HepG2 (cell line): ENCODE measurements around the gene SIRT5. TPM values are rescaled to one million over a fixed set of nuclear protein-coding genes. Genes with fewer than 3 reads are reported as not detected.

Experiments used
- AHR ChIP-seq: IDR thresholded peaks from 2 replicates; pipeline ENCODE4 v1.6.1; 2018; ENCODE audit warnings: missing genetic modification reagents, missing compliant biosample characterization
- NFKB2 ChIP-seq: sonication (generic); formaldehyde crosslinking; IDR thresholded peaks from 2 replicates; pipeline ENCODE4 v1.4.0; 2020; ENCODE audit warnings: missing genetic modification reagents, borderline replicate concordance
- NR2C2 ChIP-seq: sonication (generic); formaldehyde crosslinking; IDR thresholded peaks from 2 replicates; pipeline ENCODE4 v1.4.0; 2020; ENCODE audit warnings: missing genetic modification reagents, mild to moderate bottlenecking, moderate library complexity, borderline replicate concordance
- PCBP1 ChIP-seq: fragments of 200-400 bp; formaldehyde crosslinking; IDR thresholded peaks from 2 replicates; pipeline ENCODE4 v1.6.1; 2017; ENCODE audit warnings: mild to moderate bottlenecking, low read depth, low read length, borderline replicate concordance
- PHF8 ChIP-seq: sonication (generic); formaldehyde crosslinking; IDR thresholded peaks from 2 replicates; pipeline ENCODE4 v1.5.0; 2020; ENCODE audit warnings: missing genetic modification reagents
- SATB2 ChIP-seq: sonication (generic); formaldehyde crosslinking; IDR thresholded peaks from 2 replicates; pipeline ENCODE4 v1.5.0; 2020; ENCODE audit warnings: missing genetic modification reagents
- SP1 ChIP-seq, 2 experiments: fragments of 450-650 bp in 1 of 2; sonication (generic) in 1 of 2; formaldehyde crosslinking in 1 of 2; IDR thresholded peaks; 2 replicates each; pipeline versions ENCODE4 v1.4.0 to v1.6.1; 2016 to 2020; ENCODE audit warnings: missing genetic modification reagents in 1 of 2
- SRSF9 ChIP-seq: fragments of 200-400 bp; formaldehyde crosslinking; IDR thresholded peaks from 2 replicates; pipeline ENCODE4 v1.6.1; 2018; ENCODE audit warnings: borderline replicate concordance, mild to moderate bottlenecking, low read depth, low read length; ENCODE audit not compliant: insufficient read depth, poor library complexity, severe bottlenecking
- ZBTB8A ChIP-seq: sonication (generic); formaldehyde crosslinking; IDR thresholded peaks from 2 replicates; pipeline ENCODE4 v1.4.0; 2020; ENCODE audit warnings: mild to moderate bottlenecking, low read depth, missing genetic modification reagents, borderline replicate concordance
- ZFP1 ChIP-seq: IDR thresholded peaks from 2 replicates; pipeline ENCODE4 v1.6.1; 2016
- ZFP36 ChIP-seq: fragments of 150-350 bp; IDR thresholded peaks from 2 replicates; pipeline ENCODE4 v1.6.1; 2018; ENCODE audit warnings: borderline replicate concordance, low read length, low read depth; ENCODE audit not compliant: partially characterized antibody
- ZNF143 ChIP-seq: sonication (generic); formaldehyde crosslinking; IDR thresholded peaks from 2 replicates; pipeline ENCODE4 v1.4.0; 2020; ENCODE audit warnings: missing genetic modification reagents
- ZNF451 ChIP-seq: sonication (generic); formaldehyde crosslinking; IDR thresholded peaks from 2 replicates; pipeline ENCODE4 v1.5.0; 2020; ENCODE audit warnings: mild to moderate bottlenecking, missing genetic modification reagents
- polyA plus RNA-seq, 8 experiments: library from polyadenylated mRNA; depleted of rRNA in 3 of 8; stranded (reverse) in 7 of 8; unstranded in 1 of 8; fragments of >200 nt; fragmentation: Illumina TruSeq in 4 of 8; extraction: Trizol in 4 of 8; gene quantifications; 2 replicates each; pipeline versions ENCODE4 v1.2.1 to v1.2.3, GENCODE V29; 2011 to 2016; ENCODE audit warnings: low read depth in 4 of 8, missing spikeins in 1 of 8, mixed read lengths in 1 of 8; ENCODE audit not compliant: insufficient read depth in 1 of 8
- total RNA-seq, 5 experiments: library from RNA; depleted of rRNA; stranded (reverse); fragments of >200 nt; fragmentation: Illumina TruSeq; extraction: Trizol; gene quantifications; 2 replicates each; pipeline ENCODE4 v1.2.3, GENCODE V29; 2016; ENCODE audit warnings: low read depth in 1 of 5
- TF ChIP-seq, protein P1 (sequence below): sonication (generic); formaldehyde crosslinking; IDR thresholded peaks from 2 replicates; pipeline ENCODE4 v1.5.0; 2020; ENCODE audit warnings: missing genetic modification reagents, mild to moderate bottlenecking, borderline replicate concordance
- TF ChIP-seq, protein P2 (sequence below): sonication (generic); formaldehyde crosslinking; conservative IDR thresholded peaks from 2 replicates; pipeline ENCODE4 v1.8.0; 2022; ENCODE audit warnings: mild to moderate bottlenecking, moderate library complexity, missing genetic modification reagents
- TF ChIP-seq, protein P3 (sequence below): sonication (generic); formaldehyde crosslinking; IDR thresholded peaks from 2 replicates; pipeline ENCODE4 v1.8.0; 2022; ENCODE audit warnings: mild to moderate bottlenecking, missing genetic modification reagents
- TF ChIP-seq, protein P4 (sequence below): sonication (generic); formaldehyde crosslinking; IDR thresholded peaks from 2 replicates; pipeline ENCODE4 v1.4.0; 2020; ENCODE audit warnings: missing genetic modification reagents, borderline replicate concordance
- TF ChIP-seq, protein P5 (sequence below): IDR thresholded peaks from 2 replicates; pipeline ENCODE4 v1.6.1; 2016; ENCODE audit warnings: control low read depth

The SIRT5 gene
- total and polyA plus RNA-seq, 2 of the 13 experiments (the other 11 are each of a cell fraction or from before 2014, with no cell fraction given): 14.1 to 16.6 TPM

DNA sequence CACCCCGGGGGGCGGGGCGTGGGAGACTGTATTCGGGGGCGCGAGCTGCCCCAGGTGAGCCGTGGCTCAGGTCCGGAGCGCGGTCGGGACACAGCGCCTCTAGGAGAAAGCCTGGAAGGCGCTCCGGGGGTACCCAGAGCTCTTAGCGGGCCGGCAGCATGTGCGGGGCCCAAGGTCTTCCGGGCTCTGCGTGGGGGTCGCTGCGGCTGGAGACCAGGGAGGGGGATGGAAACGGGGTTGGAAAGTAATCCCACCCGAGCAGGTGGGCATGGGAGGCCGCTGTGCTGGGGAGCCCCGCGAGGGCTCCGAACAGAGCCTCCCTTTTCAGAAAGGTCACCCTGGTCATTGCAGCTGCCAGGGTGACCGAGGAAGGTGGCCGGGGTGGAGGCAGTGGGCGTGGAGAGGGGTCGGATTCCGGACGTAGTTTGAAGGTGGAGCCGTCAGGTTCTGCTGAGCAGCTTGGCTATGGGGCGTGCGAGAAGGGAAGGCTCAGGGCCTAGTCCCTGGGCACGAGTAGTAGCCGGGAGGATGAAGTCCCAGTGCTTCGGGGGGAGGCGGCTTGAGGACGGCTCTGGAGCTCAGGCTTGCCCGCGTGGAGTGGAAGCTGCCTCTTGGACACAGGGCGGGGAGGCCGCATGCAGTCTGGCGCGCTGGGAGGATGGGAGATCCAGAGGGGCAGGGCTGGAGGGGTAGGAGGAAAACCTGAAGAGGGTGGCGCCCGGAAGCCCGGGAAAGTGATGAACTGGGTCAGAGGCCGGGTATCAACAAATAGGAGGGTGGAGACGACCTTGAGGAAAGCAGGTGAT is at the start of gene SIRT5 (continued):
- peak; percentile 79; the same call in 1 of the 2 replicates for TF ChIP-seq NFKB2 (CRISPR knock-in tag)
- no peak for TF ChIP-seq SRSF9
- TF ChIP-seq ZNF451 (CRISPR knock-in tag): peak; percentile 97
- TF ChIP-seq, protein P1, sequence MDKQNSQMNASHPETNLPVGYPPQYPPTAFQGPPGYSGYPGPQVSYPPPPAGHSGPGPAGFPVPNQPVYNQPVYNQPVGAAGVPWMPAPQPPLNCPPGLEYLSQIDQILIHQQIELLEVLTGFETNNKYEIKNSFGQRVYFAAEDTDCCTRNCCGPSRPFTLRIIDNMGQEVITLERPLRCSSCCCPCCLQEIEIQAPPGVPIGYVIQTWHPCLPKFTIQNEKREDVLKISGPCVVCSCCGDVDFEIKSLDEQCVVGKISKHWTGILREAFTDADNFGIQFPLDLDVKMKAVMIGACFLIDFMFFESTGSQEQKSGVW: no peak
- TF ChIP-seq NR2C2 (CRISPR knock-in tag): peak; percentile 61
- TF ChIP-seq AHR: no peak; the same call in 1 of the 2 replicates
- peak; percentile 43; the same call in 1 of the 2 replicates for TF ChIP-seq SATB2 (CRISPR knock-in tag)
- no peak for TF ChIP-seq SP1 (IDR thresholded peaks at IDR 0.05)
- peak; percentile 48 for TF ChIP-seq SP1 (CRISPR knock-in tag; IDR thresholded peaks at IDR 0.05)
- TF ChIP-seq, protein P2, sequence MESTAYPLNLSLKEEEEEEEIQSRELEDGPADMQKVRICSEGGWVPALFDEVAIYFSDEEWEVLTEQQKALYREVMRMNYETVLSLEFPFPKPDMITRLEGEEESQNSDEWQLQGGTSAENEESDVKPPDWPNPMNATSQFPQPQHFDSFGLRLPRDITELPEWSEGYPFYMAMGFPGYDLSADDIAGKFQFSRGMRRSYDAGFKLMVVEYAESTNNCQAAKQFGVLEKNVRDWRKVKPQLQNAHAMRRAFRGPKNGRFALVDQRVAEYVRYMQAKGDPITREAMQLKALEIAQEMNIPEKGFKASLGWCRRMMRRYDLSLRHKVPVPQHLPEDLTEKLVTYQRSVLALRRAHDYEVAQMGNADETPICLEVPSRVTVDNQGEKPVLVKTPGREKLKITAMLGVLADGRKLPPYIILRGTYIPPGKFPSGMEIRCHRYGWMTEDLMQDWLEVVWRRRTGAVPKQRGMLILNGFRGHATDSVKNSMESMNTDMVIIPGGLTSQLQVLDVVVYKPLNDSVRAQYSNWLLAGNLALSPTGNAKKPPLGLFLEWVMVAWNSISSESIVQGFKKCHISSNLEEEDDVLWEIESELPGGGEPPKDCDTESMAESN (CRISPR knock-in tag): no peak; the same call in 1 of the 2 replicates
- TF ChIP-seq PCBP1: no peak
- TF ChIP-seq PHF8 (CRISPR knock-in tag): peak; percentile 93
- TF ChIP-seq, protein P3, sequence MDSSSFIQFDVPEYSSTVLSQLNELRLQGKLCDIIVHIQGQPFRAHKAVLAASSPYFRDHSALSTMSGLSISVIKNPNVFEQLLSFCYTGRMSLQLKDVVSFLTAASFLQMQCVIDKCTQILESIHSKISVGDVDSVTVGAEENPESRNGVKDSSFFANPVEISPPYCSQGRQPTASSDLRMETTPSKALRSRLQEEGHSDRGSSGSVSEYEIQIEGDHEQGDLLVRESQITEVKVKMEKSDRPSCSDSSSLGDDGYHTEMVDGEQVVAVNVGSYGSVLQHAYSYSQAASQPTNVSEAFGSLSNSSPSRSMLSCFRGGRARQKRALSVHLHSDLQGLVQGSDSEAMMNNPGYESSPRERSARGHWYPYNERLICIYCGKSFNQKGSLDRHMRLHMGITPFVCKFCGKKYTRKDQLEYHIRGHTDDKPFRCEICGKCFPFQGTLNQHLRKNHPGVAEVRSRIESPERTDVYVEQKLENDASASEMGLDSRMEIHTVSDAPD (CRISPR knock-in tag): peak; percentile 65; the same call in 1 of the 2 replicates
- peak; percentile 25; the same call in 1 of the 2 replicates for TF ChIP-seq ZNF143
- TF ChIP-seq, protein P4, sequence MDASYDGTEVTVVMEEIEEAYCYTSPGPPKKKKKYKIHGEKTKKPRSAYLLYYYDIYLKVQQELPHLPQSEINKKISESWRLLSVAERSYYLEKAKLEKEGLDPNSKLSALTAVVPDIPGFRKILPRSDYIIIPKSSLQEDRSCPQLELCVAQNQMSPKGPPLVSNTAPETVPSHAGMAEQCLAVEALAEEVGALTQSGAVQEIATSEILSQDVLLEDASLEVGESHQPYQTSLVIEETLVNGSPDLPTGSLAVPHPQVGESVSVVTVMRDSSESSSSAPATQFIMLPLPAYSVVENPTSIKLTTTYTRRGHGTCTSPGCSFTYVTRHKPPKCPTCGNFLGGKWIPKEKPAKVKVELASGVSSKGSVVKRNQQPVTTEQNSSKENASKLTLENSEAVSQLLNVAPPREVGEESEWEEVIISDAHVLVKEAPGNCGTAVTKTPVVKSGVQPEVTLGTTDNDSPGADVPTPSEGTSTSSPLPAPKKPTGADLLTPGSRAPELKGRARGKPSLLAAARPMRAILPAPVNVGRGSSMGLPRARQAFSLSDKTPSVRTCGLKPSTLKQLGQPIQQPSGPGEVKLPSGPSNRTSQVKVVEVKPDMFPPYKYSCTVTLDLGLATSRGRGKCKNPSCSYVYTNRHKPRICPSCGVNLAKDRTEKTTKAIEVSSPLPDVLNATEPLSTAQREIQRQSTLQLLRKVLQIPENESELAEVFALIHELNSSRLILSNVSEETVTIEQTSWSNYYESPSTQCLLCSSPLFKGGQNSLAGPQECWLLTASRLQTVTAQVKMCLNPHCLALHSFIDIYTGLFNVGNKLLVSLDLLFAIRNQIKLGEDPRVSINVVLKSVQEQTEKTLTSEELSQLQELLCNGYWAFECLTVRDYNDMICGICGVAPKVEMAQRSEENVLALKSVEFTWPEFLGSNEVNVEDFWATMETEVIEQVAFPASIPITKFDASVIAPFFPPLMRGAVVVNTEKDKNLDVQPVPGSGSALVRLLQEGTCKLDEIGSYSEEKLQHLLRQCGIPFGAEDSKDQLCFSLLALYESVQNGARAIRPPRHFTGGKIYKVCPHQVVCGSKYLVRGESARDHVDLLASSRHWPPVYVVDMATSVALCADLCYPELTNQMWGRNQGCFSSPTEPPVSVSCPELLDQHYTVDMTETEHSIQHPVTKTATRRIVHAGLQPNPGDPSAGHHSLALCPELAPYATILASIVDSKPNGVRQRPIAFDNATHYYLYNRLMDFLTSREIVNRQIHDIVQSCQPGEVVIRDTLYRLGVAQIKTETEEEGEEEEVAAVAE (CRISPR knock-in tag): peak; percentile 68
- no peak for TF ChIP-seq ZBTB8A (CRISPR knock-in tag)
- no peak for TF ChIP-seq ZFP36
- TF ChIP-seq, protein P5, sequence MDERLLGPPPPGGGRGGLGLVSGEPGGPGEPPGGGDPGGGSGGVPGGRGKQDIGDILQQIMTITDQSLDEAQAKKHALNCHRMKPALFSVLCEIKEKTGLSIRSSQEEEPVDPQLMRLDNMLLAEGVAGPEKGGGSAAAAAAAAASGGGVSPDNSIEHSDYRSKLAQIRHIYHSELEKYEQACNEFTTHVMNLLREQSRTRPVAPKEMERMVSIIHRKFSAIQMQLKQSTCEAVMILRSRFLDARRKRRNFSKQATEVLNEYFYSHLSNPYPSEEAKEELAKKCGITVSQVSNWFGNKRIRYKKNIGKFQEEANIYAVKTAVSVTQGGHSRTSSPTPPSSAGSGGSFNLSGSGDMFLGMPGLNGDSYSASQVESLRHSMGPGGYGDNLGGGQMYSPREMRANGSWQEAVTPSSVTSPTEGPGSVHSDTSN (CRISPR knock-in tag): no peak
- peak; percentile 30; the same call in 1 of the 2 replicates for TF ChIP-seq ZFP1 (CRISPR knock-in tag)
